GM18520 (cell line): Measurements from ENCODE around the gene RPS6KA2.
"Not testable (repeated sequence)": the region's sequence is repeated elsewhere in the genome, so short reads cannot be mapped to it uniquely, and the experiment has no call there.

ENCODE experiments used
- ATAC-seq: cut with Tn5 transposase; IDR thresholded peaks from one replicate; pipeline ENCODE4 v1.9.1; 2021; ENCODE audit not compliant: unreplicated experiment

RPS6KA2 gene

DNA sequence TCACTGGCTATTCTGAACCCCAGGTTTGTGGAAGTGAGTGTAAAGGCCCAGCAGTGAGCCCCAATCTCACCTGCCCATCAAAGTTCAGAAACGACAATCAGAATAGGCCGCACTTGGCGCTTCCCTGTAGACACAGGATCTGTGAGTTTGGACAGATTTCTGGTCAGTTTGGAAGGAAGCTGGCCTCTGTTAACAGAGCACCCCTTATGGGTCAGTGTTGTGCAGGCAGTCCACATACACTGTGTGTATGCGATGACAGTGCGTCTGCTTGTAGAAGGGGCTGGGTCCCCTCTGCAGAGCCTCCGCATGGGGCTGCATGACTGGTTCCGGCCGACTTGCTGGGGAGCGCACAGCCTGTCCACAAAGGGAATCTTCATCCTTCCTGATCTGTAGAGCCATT is 240.9 kb downstream of the RPS6KA2 start:
- ATAC-seq = no peak

DNA sequence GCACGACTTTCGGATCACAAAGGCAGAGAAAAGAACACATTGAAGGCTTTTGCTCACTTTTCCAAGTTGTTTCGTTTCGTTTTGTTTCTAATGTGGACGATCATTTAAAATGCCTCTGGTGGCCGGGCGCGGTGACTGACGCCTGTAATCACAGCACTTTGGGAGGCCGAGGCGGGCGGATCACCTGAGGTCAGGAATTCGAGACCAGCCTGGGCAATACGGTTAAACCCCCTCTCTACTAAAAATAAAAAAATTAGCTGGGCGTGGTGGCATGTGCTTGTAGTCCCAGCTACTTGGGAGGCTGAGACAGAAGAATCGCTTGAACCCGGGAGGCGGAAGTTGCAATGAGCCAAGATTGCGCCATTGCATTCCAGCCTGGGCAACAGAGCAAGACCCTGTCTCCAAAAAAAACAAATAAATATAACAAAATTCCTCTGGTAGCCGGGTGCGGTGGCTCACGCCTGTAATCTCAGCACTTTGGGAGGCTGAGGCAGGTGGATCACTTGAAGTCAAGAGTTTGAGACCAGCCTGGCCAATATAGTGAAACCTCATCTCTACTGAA is 243.2 kb downstream of the RPS6KA2 start:
- not testable (repeated sequence) for ATAC-seq

DNA sequence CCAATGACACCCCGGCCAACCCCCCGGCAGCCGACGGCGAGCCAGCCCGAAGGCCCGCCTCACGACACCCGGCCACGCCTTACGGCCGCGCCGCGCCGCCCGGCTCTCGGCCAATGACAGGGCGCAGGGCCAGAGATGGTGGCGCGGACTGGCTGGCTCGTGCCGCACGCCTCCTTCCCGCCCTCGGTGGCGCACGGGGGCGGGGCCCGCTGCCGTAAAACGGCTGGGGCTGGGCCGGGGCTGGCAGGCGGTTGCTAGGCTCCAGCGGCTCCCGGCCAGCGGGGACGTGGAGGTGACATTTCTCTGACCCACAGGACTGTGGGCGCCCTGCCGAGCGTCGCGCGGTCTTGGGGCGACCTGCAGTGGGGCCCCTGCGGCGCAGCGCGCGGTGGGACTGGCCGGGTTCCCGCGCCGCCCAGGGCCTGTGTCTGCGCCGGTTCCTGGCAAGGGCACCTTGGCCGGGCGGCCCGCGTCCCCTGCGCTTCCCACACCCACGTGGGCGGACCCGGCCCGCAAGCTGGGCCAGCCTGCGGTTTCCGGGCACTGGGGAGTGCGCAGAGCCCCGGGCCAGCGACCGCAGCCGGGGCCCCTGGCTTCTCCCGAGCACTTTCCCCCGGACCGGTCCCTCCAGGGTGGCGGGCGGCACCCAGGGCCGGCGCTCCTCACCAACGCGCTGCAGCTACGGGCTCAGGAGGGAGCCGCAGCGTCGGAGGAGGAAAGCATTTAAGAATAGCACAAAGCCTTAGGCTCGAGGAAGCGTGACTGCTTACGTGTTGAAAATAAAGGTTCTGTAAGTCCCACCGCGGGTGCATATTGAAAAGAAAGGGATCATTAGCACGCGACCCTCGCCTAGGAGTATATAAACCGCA is 243.9 kb downstream of the RPS6KA2 start, which contains the start of gene MPC1:
TSS of gene MPC1 (minus strand) at position 8 of the 869 bp plus-strand sequence. CDS start 64 bp downstream, outside the sequence.
- peak; percentile 87 for ATAC-seq

DNA sequence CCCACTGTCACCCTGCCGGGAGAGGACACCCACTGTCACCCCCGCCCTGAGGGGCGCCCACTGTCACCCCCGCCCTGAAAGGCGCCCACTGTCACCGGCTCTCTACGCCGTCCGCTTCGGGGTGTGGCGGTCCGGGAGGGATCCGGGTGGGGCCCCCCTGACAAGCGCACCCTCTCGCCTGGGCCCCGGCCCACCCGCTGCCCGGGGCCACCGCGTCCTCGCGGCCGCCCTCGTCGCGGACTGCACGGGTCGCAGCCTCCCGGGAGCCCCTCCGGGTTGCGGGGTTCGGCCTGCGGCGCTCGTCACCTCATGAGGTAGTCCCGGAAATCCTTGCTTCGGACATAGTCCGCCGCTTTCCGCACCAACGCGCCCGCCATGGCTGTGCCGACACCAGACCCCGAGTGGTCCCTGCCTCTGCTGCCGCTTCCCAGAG is 244.5 kb downstream of the RPS6KA2 start:
- no peak for ATAC-seq

DNA sequence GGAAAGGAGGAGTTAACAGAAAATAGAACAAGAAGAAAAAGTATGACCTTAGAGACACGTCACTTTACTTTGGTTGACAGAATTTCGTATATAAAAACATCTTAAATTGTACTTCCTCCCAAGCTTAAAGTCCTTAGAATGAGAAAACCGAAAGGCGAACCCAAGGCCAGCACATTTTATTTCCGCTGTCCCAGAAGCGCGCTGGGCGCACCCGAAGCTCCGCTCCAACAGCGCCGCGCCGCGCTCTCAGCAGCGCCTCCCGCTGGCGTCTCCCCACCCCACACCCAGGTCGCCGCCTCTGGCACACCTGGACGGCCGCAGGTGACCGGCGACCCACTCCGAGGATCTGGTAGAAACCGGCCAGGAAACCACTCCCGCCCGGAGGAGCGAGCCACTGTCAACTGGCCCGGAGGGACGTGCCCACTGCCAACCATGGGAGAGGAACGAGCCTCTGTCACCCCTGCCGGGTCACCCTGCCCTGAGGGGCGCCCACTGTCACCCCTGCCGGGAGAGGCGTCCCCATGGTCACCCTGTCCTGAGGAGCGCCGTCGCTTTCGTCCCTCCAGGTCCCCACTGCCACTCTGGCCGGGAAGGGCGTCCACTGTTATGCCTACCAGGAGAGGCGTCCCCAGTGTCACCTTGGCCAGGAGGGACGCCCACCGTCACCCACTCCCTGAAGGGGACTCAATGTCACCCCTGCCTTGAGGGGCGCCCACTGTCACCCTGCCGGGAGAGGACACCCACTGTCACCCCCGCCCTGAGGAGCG is 245.1 kb downstream of the RPS6KA2 start:
- peak; percentile 33 for ATAC-seq

DNA sequence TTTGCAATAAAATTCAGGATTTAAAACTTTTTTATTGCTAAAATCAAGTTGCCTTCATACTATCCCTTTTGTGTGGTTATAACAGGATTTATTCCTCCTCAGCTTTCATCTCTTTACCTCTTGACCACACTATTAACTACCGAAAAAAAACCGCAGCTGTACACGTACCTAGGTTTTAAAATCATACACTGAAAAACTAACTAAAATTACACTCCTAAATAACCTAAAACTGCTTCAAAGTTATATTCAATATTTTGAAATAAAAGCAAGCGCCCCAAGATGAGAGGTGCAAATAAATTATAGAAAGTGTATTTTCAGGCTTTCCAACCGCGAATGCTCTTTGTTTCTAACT is 245.7 kb downstream of the RPS6KA2 start:
- ATAC-seq = no peak

DNA sequence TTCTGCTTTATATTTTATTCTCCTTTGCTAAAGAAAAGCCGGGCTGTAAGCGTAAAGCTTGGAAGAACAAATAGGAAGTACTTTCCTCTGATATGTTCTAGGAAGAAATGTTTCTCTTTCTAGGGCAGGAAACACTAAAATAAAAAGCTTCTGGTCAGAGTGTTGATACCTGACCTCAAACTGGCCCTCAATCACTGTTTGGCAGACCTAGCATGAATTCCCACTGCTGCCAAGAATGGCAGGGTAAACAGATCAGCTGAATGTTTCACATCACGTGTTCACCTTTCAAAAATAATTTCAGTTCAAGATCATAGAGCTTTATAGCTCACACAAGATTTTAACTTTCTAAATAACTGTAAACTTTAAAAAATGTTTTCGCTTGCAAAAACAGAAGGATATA is 247.3 kb downstream of the RPS6KA2 start:
- no peak for ATAC-seq

DNA sequence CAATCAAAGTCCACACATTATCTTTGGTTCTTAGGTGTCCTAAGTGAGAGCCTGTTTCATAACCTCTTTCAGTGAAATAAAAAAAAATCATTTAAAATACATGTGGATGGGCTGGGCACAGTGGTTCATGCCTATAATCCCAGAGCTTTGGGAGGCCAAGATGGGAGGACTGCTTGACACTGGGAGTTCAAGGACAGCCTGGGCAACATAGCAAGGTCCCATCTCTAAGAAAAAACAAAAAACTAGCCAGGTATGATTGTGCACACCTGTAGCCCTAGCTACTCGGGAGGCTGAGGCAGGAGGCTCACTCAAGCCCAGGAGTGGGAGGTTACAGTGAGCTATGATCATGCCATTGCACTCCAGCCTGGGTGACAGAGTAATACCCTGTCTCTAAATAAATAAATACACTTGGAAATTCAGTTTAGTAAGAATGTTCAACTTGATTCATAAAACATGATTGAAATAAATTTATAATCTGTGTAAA is 247.9 kb downstream of the RPS6KA2 start:
- ATAC-seq = no peak

DNA sequence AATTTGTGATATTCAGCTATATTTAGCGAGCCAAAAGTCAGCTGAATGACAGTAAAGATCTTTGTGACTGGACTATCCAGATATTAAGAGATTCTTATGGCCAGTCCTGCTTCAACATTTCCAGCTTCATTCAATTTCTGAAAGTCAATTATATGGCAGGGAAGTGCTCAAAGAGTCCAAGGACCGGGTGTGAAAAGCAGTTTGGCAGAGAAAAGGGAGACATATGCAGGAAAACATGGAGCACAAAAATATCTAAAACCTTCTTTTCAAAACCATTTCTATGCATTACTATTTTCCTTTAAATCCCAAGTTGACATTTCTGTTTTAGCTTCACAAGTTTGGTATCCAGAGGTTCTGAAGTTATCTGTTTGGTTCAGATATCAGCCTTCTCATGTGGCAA is 249.3 kb downstream of the RPS6KA2 start:
- no peak for ATAC-seq

DNA sequence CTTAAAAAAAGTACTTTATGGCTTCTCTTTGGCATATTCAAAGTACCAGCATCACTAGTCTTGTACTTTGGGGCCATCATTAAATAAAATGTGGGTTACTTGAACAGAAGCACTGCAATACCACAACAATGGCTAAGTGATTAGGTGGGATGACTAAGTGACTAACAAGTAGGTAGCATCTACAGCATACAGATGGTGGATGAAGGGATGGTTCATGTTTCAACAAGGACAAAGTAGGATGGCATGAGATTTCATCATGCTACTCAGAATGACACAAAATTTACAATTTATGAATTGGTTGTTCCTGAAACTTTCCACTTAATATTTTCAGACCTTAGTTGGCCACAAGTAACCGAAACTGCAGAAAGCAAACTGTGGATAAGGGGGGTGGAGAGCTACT is 252.0 kb downstream of the RPS6KA2 start:
- no peak for ATAC-seq

DNA sequence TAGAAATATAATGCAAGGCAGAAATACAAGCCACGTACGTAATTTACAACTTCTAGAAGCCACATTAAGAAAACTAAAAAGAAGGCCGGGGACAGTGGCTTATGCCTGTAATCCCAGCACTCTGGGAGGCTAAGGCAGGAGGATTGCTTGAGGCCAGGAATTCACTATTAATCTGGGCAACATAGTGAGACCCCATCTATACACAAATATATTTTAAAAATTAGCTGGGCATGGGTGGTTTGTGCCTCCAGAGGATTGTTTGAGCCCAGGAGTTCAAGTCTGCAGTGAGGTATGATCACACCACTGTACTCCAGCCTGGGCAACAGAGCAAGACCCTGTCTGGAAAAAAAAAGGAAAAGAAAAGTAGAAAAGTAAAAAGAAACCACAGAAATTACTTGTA is 256.6 kb downstream of the RPS6KA2 start:
- ATAC-seq = no peak

DNA sequence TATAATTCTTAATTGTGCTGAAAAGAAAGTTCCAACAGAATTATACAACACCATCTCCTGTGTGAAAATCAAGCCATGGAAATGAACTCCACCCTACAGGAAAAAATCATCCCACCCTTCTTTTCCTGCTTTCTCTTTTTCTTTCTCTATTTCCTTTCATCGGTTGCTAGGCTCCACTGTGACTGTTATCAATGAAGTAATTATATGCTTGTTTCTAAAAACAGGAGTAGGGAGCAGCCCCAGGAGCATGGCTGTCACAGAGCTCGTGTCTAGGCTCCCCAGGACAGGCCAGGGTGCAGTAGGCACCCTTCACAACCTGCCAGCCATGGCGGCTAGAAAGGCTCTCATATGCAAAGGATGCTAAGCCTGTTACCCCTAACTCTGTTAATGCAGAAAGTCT is 257.3 kb downstream of the RPS6KA2 start:
- no peak for ATAC-seq

DNA sequence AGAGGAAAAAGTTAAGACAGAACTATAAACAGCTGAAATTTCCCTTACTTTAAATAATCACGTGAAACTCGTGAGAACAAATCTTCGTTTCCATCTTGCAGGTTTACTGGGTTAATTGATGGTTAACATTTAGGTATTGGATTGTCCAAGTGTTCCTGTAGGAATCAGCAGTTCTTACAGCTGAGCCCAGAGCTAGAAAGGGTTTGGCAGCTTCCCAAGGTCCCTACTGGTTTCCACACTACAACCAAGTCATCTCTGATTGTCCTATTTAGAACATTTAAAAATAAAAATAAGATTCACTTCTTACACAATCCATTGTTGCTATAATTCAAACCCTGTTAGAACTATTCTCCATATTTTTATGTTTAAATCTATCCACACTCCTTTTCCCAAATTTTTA is 260.1 kb downstream of the RPS6KA2 start:
- no peak for ATAC-seq

DNA sequence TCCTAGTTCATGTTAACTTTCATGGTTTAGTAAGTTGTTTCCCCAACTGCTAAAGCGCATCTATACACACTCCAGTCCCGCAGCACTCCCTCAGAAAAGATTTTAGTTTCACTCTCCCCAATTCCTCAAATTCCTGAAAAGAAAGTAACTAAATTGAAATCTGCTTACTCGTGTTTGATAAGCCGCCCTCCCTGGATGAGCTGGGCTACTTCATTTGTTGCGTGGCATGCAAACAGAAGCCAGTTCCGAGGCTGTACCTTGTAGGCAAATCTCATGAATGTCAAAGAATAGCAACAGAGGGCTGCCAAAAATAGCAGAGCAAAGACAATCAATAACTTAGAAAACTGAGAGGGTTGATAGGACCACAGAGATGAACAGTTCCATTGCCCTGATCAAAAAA is 261.2 kb downstream of the RPS6KA2 start:
- ATAC-seq = no peak

DNA sequence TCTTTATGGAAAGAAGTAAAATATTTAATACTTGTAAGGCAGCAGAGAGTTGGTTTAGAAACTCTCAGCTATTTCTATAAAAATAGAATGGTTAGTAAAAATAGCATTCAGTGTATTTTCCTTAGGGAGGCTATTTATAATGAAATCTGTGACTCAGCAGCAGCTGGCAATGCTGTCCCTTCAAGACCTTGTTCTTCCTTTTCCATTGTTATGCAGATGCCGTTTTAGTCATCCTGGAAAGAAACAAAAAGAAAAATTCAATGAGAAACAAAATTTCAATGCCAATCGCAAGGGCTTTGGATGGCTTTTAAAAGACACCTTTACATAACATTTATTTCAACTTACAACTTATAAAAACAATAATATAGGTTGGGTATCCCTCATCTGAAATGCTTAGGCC is 261.8 kb downstream of the RPS6KA2 start:
- no peak for ATAC-seq

DNA sequence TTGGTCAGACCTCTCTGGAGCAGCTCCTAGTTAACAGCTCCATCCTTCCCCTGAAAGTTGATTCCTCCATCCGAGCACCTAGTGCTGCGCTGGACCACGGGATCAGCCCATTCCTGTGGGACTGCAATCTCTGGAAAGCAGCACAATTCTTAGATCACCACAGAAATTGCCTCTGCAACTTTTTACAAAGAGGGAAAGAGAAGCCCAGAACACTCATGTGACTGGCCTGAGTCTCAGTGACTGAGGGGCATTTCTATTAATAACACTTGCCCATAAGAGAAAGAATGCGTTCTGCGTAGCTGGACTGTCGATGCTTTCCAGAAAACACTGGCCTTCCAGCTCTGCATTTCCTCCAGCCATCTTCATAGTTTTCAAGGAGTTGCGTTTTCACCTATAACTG is 262.6 kb downstream of the RPS6KA2 start:
- no peak for ATAC-seq

DNA sequence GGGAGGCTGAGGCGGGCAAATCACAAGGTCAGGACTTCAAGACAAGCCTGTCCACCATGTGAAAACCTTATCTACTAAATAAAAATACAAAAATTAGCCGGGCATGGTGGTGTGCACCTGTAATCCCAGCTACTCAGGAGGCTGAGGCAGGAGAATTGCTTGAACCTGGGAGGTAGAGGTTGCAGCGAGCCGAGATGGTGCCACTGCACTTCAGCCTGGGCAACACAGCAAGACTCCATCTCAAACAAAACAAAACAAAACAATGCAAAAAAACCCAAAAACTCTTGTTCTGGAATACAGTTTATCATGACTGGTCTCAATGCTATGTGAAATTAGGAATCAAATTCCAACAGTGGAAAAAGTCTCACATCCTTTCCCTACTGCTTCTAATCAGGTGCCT is 264.6 kb downstream of the RPS6KA2 start:
- ATAC-seq = not testable (repeated sequence)

DNA sequence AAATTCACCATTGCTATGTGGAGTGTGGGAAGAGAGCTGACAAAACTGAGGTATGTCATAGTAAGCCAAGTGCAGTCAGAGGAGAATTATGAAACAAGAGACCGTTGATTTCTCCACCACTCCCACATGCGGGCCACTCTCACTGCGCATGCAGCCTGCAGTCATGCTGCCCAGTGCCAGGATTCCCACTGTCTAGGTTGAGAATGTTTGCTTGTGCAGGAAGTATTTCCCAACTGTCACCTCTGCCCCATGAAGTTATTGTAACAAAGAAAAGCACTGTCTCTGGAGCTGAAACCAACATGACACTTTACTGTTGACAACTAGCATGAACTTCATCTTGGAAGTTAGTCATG is 266.0 kb downstream of the RPS6KA2 start:
- ATAC-seq = no peak

DNA sequence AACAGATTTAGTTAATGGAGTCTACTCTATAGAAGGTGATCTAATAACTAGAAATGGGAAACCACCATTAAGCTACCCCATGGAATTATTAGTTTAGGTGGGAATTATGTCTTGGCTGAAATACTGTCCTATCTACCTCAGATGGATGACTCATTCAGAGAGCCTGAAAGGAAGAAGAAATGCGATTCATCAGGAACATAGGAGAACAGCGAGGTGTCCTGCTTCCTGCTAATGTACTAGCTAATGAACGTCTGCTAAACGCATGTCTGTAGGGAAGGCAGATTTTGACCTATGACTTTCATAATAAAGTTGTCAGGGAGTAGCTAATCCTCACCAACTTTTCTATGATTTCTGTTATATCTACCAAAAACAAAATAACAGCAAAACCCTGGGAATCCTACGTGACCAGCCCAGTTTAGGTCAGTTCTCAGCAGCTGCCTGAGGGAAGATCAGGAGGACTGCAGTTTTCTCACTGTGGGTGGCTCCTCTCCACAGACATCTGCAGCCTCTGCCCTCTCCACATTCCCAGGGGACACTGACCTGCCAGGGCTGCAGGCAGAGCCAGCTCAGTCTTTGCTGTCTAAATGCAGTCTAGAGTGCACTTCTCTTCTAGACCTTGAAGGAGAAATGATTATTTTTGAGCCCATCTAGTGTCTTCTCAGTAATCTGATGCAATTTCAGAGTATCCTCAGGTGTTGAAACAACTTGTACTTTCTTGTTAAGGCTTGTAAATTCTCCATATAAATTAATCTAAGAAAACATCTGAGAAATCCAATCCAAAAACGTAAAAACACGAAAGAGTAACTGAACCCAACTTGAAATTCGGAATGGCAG is 266.6 kb downstream of the RPS6KA2 start:
- ATAC-seq = no peak
